ENCODE data around the gene C4orf17.
A peak's percentile ranks its signal among the peaks of the same experiment; 100 is the strongest.
"Not testable (repeated sequence)": the region's sequence is repeated elsewhere in the genome, so short reads cannot be mapped to it uniquely, and the experiment has no call there.

C4orf17 gene

GRCh38 chr4:99510721-99511120 is at the start of gene C4orf17:
TSS of gene C4orf17 (plus strand) at chr4:99511021. CDS start at chr4:99513082, 2,061 bp downstream.
- no peak for DNase-seq

GRCh38 chr4:99461623-99462401 is 49.0 kb upstream of the C4orf17 start:
- no peak for DNase-seq

- DNase-seq: peak; percentile 53
These were observed 47.9 kb upstream of the C4orf17 start for GRCh38 chr4:99462875-99463464.

- DNase-seq: no peak
These were observed 47.3 kb upstream of the C4orf17 start for GRCh38 chr4:99463566-99463965.

- DNase-seq: no peak
These were observed 42.9 kb upstream of the C4orf17 start for GRCh38 chr4:99467887-99468286.

GRCh38 chr4:99468889-99469288 is 41.9 kb upstream of the C4orf17 start:
- DNase-seq: no peak

GRCh38 chr4:99471349-99471748 is 39.5 kb upstream of the C4orf17 start:
- no peak for DNase-seq

- DNase-seq: no peak
These were observed 38.9 kb upstream of the C4orf17 start for GRCh38 chr4:99471896-99472295.

GRCh38 chr4:99473131-99473530 is 37.7 kb upstream of the C4orf17 start:
- no peak for DNase-seq

- no peak for DNase-seq
These were observed 27.2 kb upstream of the C4orf17 start for GRCh38 chr4:99483636-99484035.

- no peak for DNase-seq
These were observed 25.6 kb upstream of the C4orf17 start for GRCh38 chr4:99485212-99485611.

- DNase-seq: not testable (repeated sequence)
These were observed 24.2 kb upstream of the C4orf17 start for GRCh38 chr4:99486648-99487047.

GRCh38 chr4:99490286-99490685 is 20.5 kb upstream of the C4orf17 start:
- no peak for DNase-seq

GRCh38 chr4:99504804-99505502 is 5.9 kb upstream of the C4orf17 start:
- DNase-seq: no peak

GRCh38 chr4:99506781-99507180 is 4.0 kb upstream of the C4orf17 start:
- DNase-seq: no peak

GRCh38 chr4:99507349-99507748 is 3.5 kb upstream of the C4orf17 start:
- no peak for DNase-seq

- DNase-seq: peak; percentile 23
These were observed 3.1 kb upstream of the C4orf17 start for GRCh38 chr4:99507762-99508161.

- no peak for DNase-seq
These were observed 7.9 kb downstream of the C4orf17 start for GRCh38 chr4:99518601-99519295.

- DNase-seq: no peak
These were observed 18.4 kb downstream of the C4orf17 start for GRCh38 chr4:99529228-99529627.

GRCh38 chr4:99529956-99530355 is 19.1 kb downstream of the C4orf17 start:
- DNase-seq: no peak

GRCh38 chr4:99534699-99535098 is 23.9 kb downstream of the C4orf17 start:
- DNase-seq: not testable (repeated sequence)

- DNase-seq: no peak
These were observed 25.4 kb downstream of the C4orf17 start for GRCh38 chr4:99536271-99536670.

GRCh38 chr4:99536848-99537247 is 26.0 kb downstream of the C4orf17 start:
- DNase-seq: no peak

Measured in CD4-positive, alpha-beta T cell treated with Interleukin-21 for 1 hour (primary cell).